PC-9 (cell line): ENCODE data around the gene C1orf159. TPM values are rescaled to one million over a fixed set of nuclear protein-coding genes. Genes with fewer than 3 reads are reported as not detected.

Source experiments
- BruUV-seq: library from RNA; stranded (reverse); fragments of 400-500 nt; replicated peaks from 2 replicates; lab custom pipeline; 2021; lab: Mats Ljungman, UMichigan
- CTCF ChIA-PET: fragments of 300-600 bp; sonication (Branson Sonifier 250); formaldehyde crosslinking; loops from one replicate; lab custom pipeline; 2022; ENCODE audit warnings: antibody characterized with exemption; lab: Charles Lee
- POLR2A ChIA-PET: fragments of 300-600 bp; sonication (Branson Sonifier 250); formaldehyde crosslinking; loops from one replicate; lab custom pipeline; 2022; ENCODE audit warnings: antibody characterized with exemption; ENCODE audit not compliant: unreplicated experiment; lab: Charles Lee
- DNase-seq, 2 experiments: peaks; one replicate each; pipeline versions ENCODE4 v3.0.0 to v3.0.0-alpha.2; 2015 to 2022; ENCODE audit warnings: mixed read lengths in 1 of 2
- H2AFZ ChIP-seq: fragments of 200-600 bp; sonication (generic); 2 replicates; pipeline ENCODE4 v1.8.1; 2017; ENCODE audit warnings: antibody characterized with exemption
- H3F3A ChIP-seq: fragments of 200-600 bp; sonication (generic); 2 replicates; pipeline ENCODE4 v1.8.1; 2017; ENCODE audit warnings: antibody characterized with exemption, mild to moderate bottlenecking, low read depth; ENCODE audit not compliant: insufficient read depth
- H3K27ac ChIP-seq: fragments of 200-600 bp; sonication (generic); 2 replicates; pipeline ENCODE4 v1.6.1; 2016; ENCODE audit warnings: mixed run types
- H3K27me3 ChIP-seq: fragments of 200-600 bp; sonication (generic); 2 replicates; pipeline ENCODE4 v1.6.1; 2016; ENCODE audit warnings: low read depth, mixed run types; ENCODE audit not compliant: insufficient read depth
- H3K36me3 ChIP-seq: fragments of 200-600 bp; sonication (generic); 2 replicates; pipeline ENCODE4 v1.6.1; 2016; ENCODE audit warnings: low read depth, mixed run types
- H3K4me1 ChIP-seq: fragments of 200-600 bp; sonication (generic); replicated peaks from 2 replicates; pipeline ENCODE4 v1.6.1; 2016; ENCODE audit warnings: mixed run types; ENCODE audit not compliant: insufficient read depth
- H3K4me2 ChIP-seq: fragments of 200-600 bp; sonication (generic); 2 replicates; pipeline ENCODE4 v1.6.1; 2017; ENCODE audit warnings: mixed run types
- H3K4me3 ChIP-seq: fragments of 200-600 bp; sonication (generic); 2 replicates; pipeline ENCODE4 v1.6.1; 2016; ENCODE audit warnings: mixed run types
- H3K79me2 ChIP-seq: fragments of 200-600 bp; sonication (generic); 2 replicates; pipeline ENCODE4 v1.6.1; 2017; ENCODE audit warnings: low read depth, mixed run types
- H3K9me2 ChIP-seq: fragments of 200-600 bp; sonication (generic); 2 replicates; pipeline ENCODE4 v1.8.1; 2017; ENCODE audit warnings: mild to moderate bottlenecking; ENCODE audit not compliant: insufficient read depth
- H3K9me3 ChIP-seq: fragments of 200-600 bp; sonication (generic); 2 replicates; pipeline ENCODE4 v1.8.1; 2016; ENCODE audit warnings: low read depth; ENCODE audit not compliant: insufficient read depth
- H4K20me1 ChIP-seq: fragments of 200-600 bp; sonication (generic); 2 replicates; pipeline ENCODE4 v1.8.1; 2017; ENCODE audit not compliant: insufficient read depth
- EZH2 ChIP-seq: fragments of 200-600 bp; sonication (generic); IDR thresholded peaks from 2 replicates; pipeline ENCODE4 v1.8.0; 2017; ENCODE audit warnings: antibody characterized with exemption, low read depth
- intact Hi-C: fragments of 100-400 bp; cut with micrococcal nuclease; formaldehyde crosslinking; loops from one replicate; pipeline ENCODE4 v1.10.0; 2022; ENCODE audit not compliant: unreplicated experiment
- total RNA-seq: library from RNA; stranded (reverse); gene quantifications from 2 replicates; pipeline ENCODE4 v1.2.3, GENCODE V29; 2021
- TF ChIP-seq, protein P1 (sequence below): fragments of 200-600 bp; sonication (generic); conservative IDR thresholded peaks from 2 replicates; pipeline ENCODE4 v1.6.1; 2017; ENCODE audit warnings: mixed run types, antibody characterized with exemption, mild to moderate bottlenecking, moderate library complexity

The C1orf159 gene
- total RNA-seq, 1 experiment from 2014 or later = 31.1 TPM

- intact Hi-C loops = no loop called here
- 0 out of 2 replicates have a peak, but pooled peaks cover 8% of the 10 kb centered on the region for H3K4me1 ChIP-seq
- no peak for DNase-seq
- no TSS peak for BruUV-seq
- ChIA-PET POLR2A (no interaction called here), CTCF (no interaction called here)
- no peaks in the 10 kb centered on the region for H4K20me1 ChIP-seq
- H3K9me2 ChIP-seq = no peaks in the 10 kb centered on the region
- H3K79me2 ChIP-seq = no peaks in the 10 kb centered on the region
- no peaks in the 10 kb centered on the region for H3K36me3 ChIP-seq
- no peak overlapping the region for H3K4me3 ChIP-seq
- no peak overlapping the region for H3K27ac ChIP-seq
- no peak for TF ChIP-seq EZH2
- TF ChIP-seq, protein P1, sequence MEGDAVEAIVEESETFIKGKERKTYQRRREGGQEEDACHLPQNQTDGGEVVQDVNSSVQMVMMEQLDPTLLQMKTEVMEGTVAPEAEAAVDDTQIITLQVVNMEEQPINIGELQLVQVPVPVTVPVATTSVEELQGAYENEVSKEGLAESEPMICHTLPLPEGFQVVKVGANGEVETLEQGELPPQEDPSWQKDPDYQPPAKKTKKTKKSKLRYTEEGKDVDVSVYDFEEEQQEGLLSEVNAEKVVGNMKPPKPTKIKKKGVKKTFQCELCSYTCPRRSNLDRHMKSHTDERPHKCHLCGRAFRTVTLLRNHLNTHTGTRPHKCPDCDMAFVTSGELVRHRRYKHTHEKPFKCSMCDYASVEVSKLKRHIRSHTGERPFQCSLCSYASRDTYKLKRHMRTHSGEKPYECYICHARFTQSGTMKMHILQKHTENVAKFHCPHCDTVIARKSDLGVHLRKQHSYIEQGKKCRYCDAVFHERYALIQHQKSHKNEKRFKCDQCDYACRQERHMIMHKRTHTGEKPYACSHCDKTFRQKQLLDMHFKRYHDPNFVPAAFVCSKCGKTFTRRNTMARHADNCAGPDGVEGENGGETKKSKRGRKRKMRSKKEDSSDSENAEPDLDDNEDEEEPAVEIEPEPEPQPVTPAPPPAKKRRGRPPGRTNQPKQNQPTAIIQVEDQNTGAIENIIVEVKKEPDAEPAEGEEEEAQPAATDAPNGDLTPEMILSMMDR = no peak
- no peak overlapping the region for H3K4me2 ChIP-seq
- peaks cover 14% of the 10 kb centered on the region; the same call in 1 of the 2 replicates for H3F3A ChIP-seq
- H3K27me3 ChIP-seq = no peaks in the 10 kb centered on the region
- H2AFZ ChIP-seq = no peak overlapping the region
- no peaks in the 10 kb centered on the region for H3K9me3 ChIP-seq
Measured at GRCh38 chr1:1082776-1083415, 33.0 kb downstream of the C1orf159 start.

DNA sequence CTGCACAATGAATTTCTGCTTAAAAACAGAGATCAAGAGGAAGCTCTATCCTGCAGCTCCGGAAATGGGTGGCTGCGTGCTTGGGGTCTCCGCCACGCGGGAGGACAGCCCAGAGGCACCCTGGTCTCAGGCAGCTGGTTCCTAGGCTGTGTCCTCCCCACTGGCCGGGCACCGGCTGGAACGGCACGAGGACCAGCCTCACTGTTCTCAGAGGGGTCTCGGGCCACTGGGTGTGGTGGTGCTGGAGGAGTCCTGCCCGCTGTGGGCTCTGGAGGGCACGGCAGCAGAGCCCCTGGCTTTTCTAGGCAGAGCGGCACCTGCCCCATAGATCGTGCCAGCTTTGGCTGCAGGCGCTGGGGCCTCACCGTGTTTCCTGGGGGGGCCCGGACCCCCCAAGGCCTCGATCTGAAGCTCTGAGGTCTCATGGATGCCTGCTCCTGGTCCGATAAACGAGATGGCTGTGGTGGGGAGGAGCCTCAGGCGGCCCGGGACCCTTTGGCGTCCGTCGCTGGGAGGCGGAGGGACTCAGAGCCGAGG lies 33.6 kb downstream of the C1orf159 start:
- Histone ChIP-seq H3K4me1 (0 out of 2 replicates have a peak, but pooled peaks cover 8% of the 10 kb centered on the region), H4K20me1 (no peaks in the 10 kb centered on the region), H3K79me2 (no peaks in the 10 kb centered on the region), H3F3A (peaks cover 14% of the 10 kb centered on the region; the same call in 1 of the 2 replicates), H3K27ac (no peak overlapping the region), H3K4me3 (no peak overlapping the region), H3K4me2 (no peak overlapping the region), H2AFZ (no peak overlapping the region), H3K27me3 (no peaks in the 10 kb centered on the region), H3K9me2 (no peaks in the 10 kb centered on the region), H3K9me3 (no peaks in the 10 kb centered on the region), H3K36me3 (no peaks in the 10 kb centered on the region)
- no peak for DNase-seq
- no TSS peak for BruUV-seq
- CTCF ChIA-PET = no interaction called here
- no peak for TF ChIP-seq EZH2
- TF ChIP-seq, protein P1 = no peak
- POLR2A ChIA-PET = no interaction called here
- intact Hi-C loops = no loop called here

GRCh38 chr1:1081311-1082238 lies 34.3 kb downstream of the C1orf159 start:
- no peak overlapping the region for H3K27ac ChIP-seq
- 0 out of 2 replicates have a peak overlapping the region, but pooled peaks have one; percentile 13 for H3K4me2 ChIP-seq
- no peak for DNase-seq
- H3K9me3 ChIP-seq = no peaks in the 10 kb centered on the region
- intact Hi-C loops = no loop called here
- no peaks in the 10 kb centered on the region for H4K20me1 ChIP-seq
- H3K4me3 ChIP-seq = no peak overlapping the region
- BruUV-seq = no TSS peak
- CTCF ChIA-PET = no interaction called here
- H3K4me1 ChIP-seq = 0 out of 2 replicates have a peak, but pooled peaks cover 8% of the 10 kb centered on the region
- peaks cover 14% of the 10 kb centered on the region; the same call in 1 of the 2 replicates for H3F3A ChIP-seq
- no peak overlapping the region for H2AFZ ChIP-seq
- TF ChIP-seq EZH2 = no peak
- TF ChIP-seq, protein P1 = no peak
- H3K27me3 ChIP-seq = no peaks in the 10 kb centered on the region
- no peaks in the 10 kb centered on the region for H3K79me2 ChIP-seq
- POLR2A ChIA-PET = no interaction called here
- H3K9me2 ChIP-seq = no peaks in the 10 kb centered on the region
- H3K36me3 ChIP-seq = no peaks in the 10 kb centered on the region
